ENCODE results near the gene KCNQ1OT1.

The KCNQ1OT1 gene

GRCh38 chr11:2697866-2698265, 1.9 kb downstream of the KCNQ1OT1 start:
- FAIRE-seq = no peak
- no peak for TF ChIP-seq POLR2A (IDR thresholded peaks at IDR 0.05; ENCODE audit: low read depth, low read length)
- no peak for DNase-seq (ENCODE audit: insufficient read length, low spot score)

- DNase-seq (ENCODE audit: insufficient read length, low spot score) (no peak), FAIRE-seq (no peak)
- no peak for TF ChIP-seq POLR2A (IDR thresholded peaks at IDR 0.05; ENCODE audit: low read depth, low read length)
These were observed 3.3 kb downstream of the KCNQ1OT1 start for GRCh38 chr11:2696455-2696854.

- no peak for DNase-seq (ENCODE audit: insufficient read length, low spot score)
These were observed 4.5 kb downstream of the KCNQ1OT1 start for GRCh38 chr11:2694995-2695939.

GRCh38 chr11:2694495-2694894, 5.3 kb downstream of the KCNQ1OT1 start:
- TF ChIP-seq POLR2A (IDR thresholded peaks at IDR 0.05; ENCODE audit: low read depth, low read length) = no peak
- no peak for FAIRE-seq
- DNase-seq (ENCODE audit: insufficient read length, low spot score) = no peak

More at GRCh38 chr11:2694995-2695939, 4.5 kb downstream of the KCNQ1OT1 start:
- no peak for FAIRE-seq
- no peak for TF ChIP-seq POLR2A (IDR thresholded peaks at IDR 0.05; ENCODE audit: low read depth, low read length)

GRCh38 chr11:2693271-2694261, 6.2 kb downstream of the KCNQ1OT1 start:
- DNase-seq (ENCODE audit: insufficient read length, low spot score) (no peak), FAIRE-seq (no peak)
- no peak for TF ChIP-seq POLR2A (IDR thresholded peaks at IDR 0.05; ENCODE audit: low read depth, low read length)

GRCh38 chr11:2691991-2692875, 7.6 kb downstream of the KCNQ1OT1 start:
- no peak for FAIRE-seq
- DNase-seq (ENCODE audit: insufficient read length, low spot score) = no peak
- no peak for TF ChIP-seq POLR2A (IDR thresholded peaks at IDR 0.05; ENCODE audit: low read depth, low read length)

GRCh38 chr11:2691355-2691761, 8.4 kb downstream of the KCNQ1OT1 start:
- no peak for FAIRE-seq
- TF ChIP-seq POLR2A (IDR thresholded peaks at IDR 0.05; ENCODE audit: low read depth, low read length) = no peak
- no peak for DNase-seq (ENCODE audit: insufficient read length, low spot score)

GRCh38 chr11:2690596-2691354, 9.0 kb downstream of the KCNQ1OT1 start:
- FAIRE-seq (no peak), DNase-seq (ENCODE audit: insufficient read length, low spot score) (no peak)
- TF ChIP-seq POLR2A (IDR thresholded peaks at IDR 0.05; ENCODE audit: low read depth, low read length) = no peak

GRCh38 chr11:2689651-2690575, 9.9 kb downstream of the KCNQ1OT1 start:
- DNase-seq (ENCODE audit: insufficient read length, low spot score) = no peak
- no peak for FAIRE-seq
- no peak for TF ChIP-seq POLR2A (IDR thresholded peaks at IDR 0.05; ENCODE audit: low read depth, low read length)

GRCh38 chr11:2688381-2689231, 11.2 kb downstream of the KCNQ1OT1 start:
- no peak for TF ChIP-seq POLR2A (IDR thresholded peaks at IDR 0.05; ENCODE audit: low read depth, low read length)
- no peak for DNase-seq (ENCODE audit: insufficient read length, low spot score)
- no peak for FAIRE-seq

GRCh38 chr11:2687782-2688191, 12.0 kb downstream of the KCNQ1OT1 start:
- DNase-seq (ENCODE audit: insufficient read length, low spot score) (no peak), FAIRE-seq (no peak)
- TF ChIP-seq POLR2A (IDR thresholded peaks at IDR 0.05; ENCODE audit: low read depth, low read length) = no peak

Data from H54 (cell line).